Measurements from ENCODE around the gene PTRHD1. TPM values are rescaled to one million over a fixed set of nuclear protein-coding genes. Genes with fewer than 3 reads are reported as not detected.

Gene PTRHD1
- total and polyA plus RNA-seq, 4 donors, result 19.9 to 57.3 (median 41.0) TPM

GRCh38 chr2:24830786-24831185, 37.6 kb upstream of the PTRHD1 start:
- H3K36me3 ChIP-seq (ENCODE audit: control insufficient read depth, insufficient read depth, low read length), result peaks cover 59% of the 10 kb centered on the region
- H3K4me3 ChIP-seq (ENCODE audit: low read depth, low read length), result no peak overlapping the region
- peaks cover 36% of the 10 kb centered on the region for H3K4me1 ChIP-seq (ENCODE audit: control insufficient read depth, insufficient read depth, low read length)
- no peaks in the 10 kb centered on the region for H3K27me3 ChIP-seq (ENCODE audit: control insufficient read depth, insufficient read depth, low read length)
- DNase-seq (ENCODE audit: low read depth in 4 of 6, low spot score in 6 of 6), result no peak
- 98% methylated on average over 11 of the region's 12 CpGs for WGBS (ENCODE audit: insufficient coverage)
- H3K9me3 ChIP-seq (ENCODE audit: control insufficient read depth, insufficient read depth, low read length), result no peaks in the 10 kb centered on the region
- no peak overlapping the region for H3K27ac ChIP-seq (ENCODE audit: low read depth, low read length)

DNA sequence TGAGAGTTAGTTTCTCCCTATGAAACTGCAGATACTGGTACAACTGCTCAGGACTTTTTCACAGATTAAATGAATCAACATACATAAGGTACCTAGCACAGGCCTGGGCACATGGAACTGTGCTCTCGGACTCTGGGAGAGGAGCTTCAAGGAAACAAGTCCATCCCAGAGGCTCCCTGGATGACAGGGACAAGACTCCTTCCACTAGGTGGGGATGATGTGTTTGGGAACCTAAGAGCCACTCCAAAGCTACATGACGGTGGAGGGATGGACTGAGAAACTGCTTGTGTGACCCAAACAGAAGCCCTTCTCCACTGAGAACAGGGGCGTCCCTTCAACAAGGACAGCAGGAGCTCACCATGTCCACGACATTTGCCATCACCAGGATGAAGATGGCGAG, 37.2 kb upstream of the PTRHD1 start:
- Histone ChIP-seq H3K9me3 (ENCODE audit: control insufficient read depth, insufficient read depth, low read length) (no peaks in the 10 kb centered on the region), H3K27me3 (ENCODE audit: control insufficient read depth, insufficient read depth, low read length) (no peaks in the 10 kb centered on the region), H3K4me1 (ENCODE audit: control insufficient read depth, insufficient read depth, low read length) (peaks cover 36% of the 10 kb centered on the region), H3K4me3 (ENCODE audit: low read depth, low read length) (no peak overlapping the region), H3K36me3 (ENCODE audit: control insufficient read depth, insufficient read depth, low read length) (peaks cover 60% of the 10 kb centered on the region), H3K27ac (ENCODE audit: low read depth, low read length) (no peak overlapping the region)
- peak in 1 of 6 donors; percentile 40 for DNase-seq (ENCODE audit: low read depth in 4 of 6, low spot score in 6 of 6)
- whole genome bisulfite sequencing (ENCODE audit: insufficient coverage), result 93% methylated on average over 4 of the region's 5 CpGs

- Histone ChIP-seq H3K4me1 (ENCODE audit: control insufficient read depth, insufficient read depth, low read length) (peaks cover 35% of the 10 kb centered on the region), H3K4me3 (ENCODE audit: low read depth, low read length) (no peak overlapping the region), H3K27me3 (ENCODE audit: control insufficient read depth, insufficient read depth, low read length) (no peaks in the 10 kb centered on the region), H3K36me3 (ENCODE audit: control insufficient read depth, insufficient read depth, low read length) (peaks cover 60% of the 10 kb centered on the region), H3K27ac (ENCODE audit: low read depth, low read length) (no peak overlapping the region), H3K9me3 (ENCODE audit: control insufficient read depth, insufficient read depth, low read length) (no peaks in the 10 kb centered on the region)
- 72% methylated on average over 15 of the region's 17 CpGs for WGBS (ENCODE audit: insufficient coverage)
- peak in 2 of 6 donors; percentile 45 for DNase-seq (ENCODE audit: low read depth in 4 of 6, low spot score in 6 of 6)
Measured at GRCh38 chr2:24828238-24828996, 35.2 kb upstream of the PTRHD1 start.

DNA sequence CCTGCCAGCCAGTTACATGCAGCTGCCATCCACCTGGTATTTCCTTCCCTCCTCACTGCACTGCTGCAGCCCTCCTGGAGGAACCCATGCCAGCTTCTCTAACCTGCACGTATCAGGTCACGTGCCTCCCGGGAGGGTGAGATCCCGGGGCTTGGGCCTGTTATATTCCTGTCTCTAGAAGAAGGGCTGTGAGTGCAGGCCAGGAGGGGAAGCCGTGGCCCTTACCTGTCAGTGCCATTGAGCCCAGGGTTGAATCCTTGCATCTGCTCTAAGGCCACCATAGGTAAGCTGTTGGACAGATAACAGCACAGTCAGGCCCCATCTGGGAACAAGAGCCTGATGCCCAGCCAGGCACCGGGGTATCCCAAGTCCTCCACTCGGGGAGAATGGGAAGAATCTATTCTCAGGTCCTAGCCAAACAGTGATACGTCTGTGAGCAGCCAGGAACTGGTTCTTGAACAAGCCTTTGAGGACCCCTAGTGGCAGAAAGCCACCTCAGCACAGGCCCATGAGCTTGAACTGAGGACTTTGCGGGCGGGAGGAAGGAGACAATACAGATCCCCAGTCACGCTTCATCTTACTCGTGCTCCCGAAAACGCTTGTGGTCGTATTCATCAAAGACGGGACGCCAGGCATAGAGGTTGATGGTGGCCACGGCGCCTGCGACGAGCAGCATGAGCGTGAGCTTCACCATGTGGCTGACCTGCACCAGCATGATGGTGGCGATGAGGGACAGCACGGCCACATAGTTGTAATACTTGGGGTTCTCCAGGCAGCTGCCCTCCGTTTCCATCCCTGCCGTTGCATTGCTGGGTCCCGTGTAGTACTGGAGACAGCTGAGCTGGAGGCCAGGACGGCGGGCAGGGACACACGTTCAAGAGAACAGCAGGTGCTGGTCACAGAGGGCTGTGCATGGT, 34.4 kb upstream of the PTRHD1 start:
- Histone ChIP-seq H3K27me3 (ENCODE audit: control insufficient read depth, insufficient read depth, low read length) (no peaks in the 10 kb centered on the region), H3K9me3 (ENCODE audit: control insufficient read depth, insufficient read depth, low read length) (no peaks in the 10 kb centered on the region), H3K36me3 (ENCODE audit: control insufficient read depth, insufficient read depth, low read length) (peaks cover 59% of the 10 kb centered on the region), H3K27ac (ENCODE audit: low read depth, low read length) (no peak overlapping the region), H3K4me3 (ENCODE audit: low read depth, low read length) (no peak overlapping the region), H3K4me1 (ENCODE audit: control insufficient read depth, insufficient read depth, low read length) (peaks cover 27% of the 10 kb centered on the region)
- peak; percentile 76 to 97 (median 81) for DNase-seq (ENCODE audit: low read depth in 4 of 6, low spot score in 6 of 6)
- 28% methylated on average over 30 of the region's 30 CpGs for WGBS (ENCODE audit: insufficient coverage)

GRCh38 chr2:24826773-24827145, 33.6 kb upstream of the PTRHD1 start:
- no peak overlapping the region for H3K4me3 ChIP-seq (ENCODE audit: low read depth, low read length)
- H3K4me1 ChIP-seq (ENCODE audit: control insufficient read depth, insufficient read depth, low read length), result peaks cover 27% of the 10 kb centered on the region
- DNase-seq (ENCODE audit: low read depth in 4 of 6, low spot score in 6 of 6), result no peak
- peaks cover 60% of the 10 kb centered on the region for H3K36me3 ChIP-seq (ENCODE audit: control insufficient read depth, insufficient read depth, low read length)
- WGBS (ENCODE audit: insufficient coverage), result no CpG with 5 or more reads among the region's 5 CpGs
- H3K27me3 ChIP-seq (ENCODE audit: control insufficient read depth, insufficient read depth, low read length), result no peaks in the 10 kb centered on the region
- H3K27ac ChIP-seq (ENCODE audit: low read depth, low read length), result no peak overlapping the region
- H3K9me3 ChIP-seq (ENCODE audit: control insufficient read depth, insufficient read depth, low read length), result no peaks in the 10 kb centered on the region

GRCh38 chr2:24825883-24826772, 32.9 kb upstream of the PTRHD1 start:
- DNase-seq (ENCODE audit: low read depth in 4 of 6, low spot score in 6 of 6), result no peak
- Histone ChIP-seq H3K9me3 (ENCODE audit: control insufficient read depth, insufficient read depth, low read length) (no peaks in the 10 kb centered on the region), H3K4me1 (ENCODE audit: control insufficient read depth, insufficient read depth, low read length) (peaks cover 30% of the 10 kb centered on the region), H3K4me3 (ENCODE audit: low read depth, low read length) (no peak overlapping the region), H3K27me3 (ENCODE audit: control insufficient read depth, insufficient read depth, low read length) (no peaks in the 10 kb centered on the region), H3K27ac (ENCODE audit: low read depth, low read length) (no peak overlapping the region), H3K36me3 (ENCODE audit: control insufficient read depth, insufficient read depth, low read length) (peaks cover 62% of the 10 kb centered on the region)
- WGBS (ENCODE audit: insufficient coverage), result 95% methylated on average over 12 of the region's 14 CpGs

GRCh38 chr2:24824966-24825882, 32.0 kb upstream of the PTRHD1 start:
- H3K27me3 ChIP-seq (ENCODE audit: control insufficient read depth, insufficient read depth, low read length), result no peaks in the 10 kb centered on the region
- H3K27ac ChIP-seq (ENCODE audit: low read depth, low read length), result no peak overlapping the region
- no peaks in the 10 kb centered on the region for H3K9me3 ChIP-seq (ENCODE audit: control insufficient read depth, insufficient read depth, low read length)
- no peak for DNase-seq (ENCODE audit: low read depth in 4 of 6, low spot score in 6 of 6)
- H3K4me3 ChIP-seq (ENCODE audit: low read depth, low read length), result no peak overlapping the region
- peaks cover 61% of the 10 kb centered on the region for H3K36me3 ChIP-seq (ENCODE audit: control insufficient read depth, insufficient read depth, low read length)
- H3K4me1 ChIP-seq (ENCODE audit: control insufficient read depth, insufficient read depth, low read length), result peaks cover 30% of the 10 kb centered on the region
- 100% methylated on average over 4 of the region's 16 CpGs for WGBS (ENCODE audit: insufficient coverage)

GRCh38 chr2:24824071-24824588, 30.9 kb upstream of the PTRHD1 start:
- WGBS (ENCODE audit: insufficient coverage), result 88% methylated on average over 14 of the region's 14 CpGs
- H3K36me3 ChIP-seq (ENCODE audit: control insufficient read depth, insufficient read depth, low read length), result peaks cover 70% of the 10 kb centered on the region
- no peak for DNase-seq (ENCODE audit: low read depth in 4 of 6, low spot score in 6 of 6)
- no peaks in the 10 kb centered on the region for H3K9me3 ChIP-seq (ENCODE audit: control insufficient read depth, insufficient read depth, low read length)
- no peaks in the 10 kb centered on the region for H3K27me3 ChIP-seq (ENCODE audit: control insufficient read depth, insufficient read depth, low read length)
- H3K27ac ChIP-seq (ENCODE audit: low read depth, low read length), result no peak overlapping the region
- H3K4me1 ChIP-seq (ENCODE audit: control insufficient read depth, insufficient read depth, low read length), result peaks cover 30% of the 10 kb centered on the region
- no peak overlapping the region for H3K4me3 ChIP-seq (ENCODE audit: low read depth, low read length)
